ENCODE results near the gene LCE4A. TPM values are rescaled to one million over a fixed set of nuclear protein-coding genes. Genes with fewer than 3 reads are reported as not detected.

The LCE4A gene
- total and polyA plus RNA-seq, 9 of the 15 experiments (the other 6 are each of a cell fraction or from before 2014, with no cell fraction given), result not detected

DNA sequence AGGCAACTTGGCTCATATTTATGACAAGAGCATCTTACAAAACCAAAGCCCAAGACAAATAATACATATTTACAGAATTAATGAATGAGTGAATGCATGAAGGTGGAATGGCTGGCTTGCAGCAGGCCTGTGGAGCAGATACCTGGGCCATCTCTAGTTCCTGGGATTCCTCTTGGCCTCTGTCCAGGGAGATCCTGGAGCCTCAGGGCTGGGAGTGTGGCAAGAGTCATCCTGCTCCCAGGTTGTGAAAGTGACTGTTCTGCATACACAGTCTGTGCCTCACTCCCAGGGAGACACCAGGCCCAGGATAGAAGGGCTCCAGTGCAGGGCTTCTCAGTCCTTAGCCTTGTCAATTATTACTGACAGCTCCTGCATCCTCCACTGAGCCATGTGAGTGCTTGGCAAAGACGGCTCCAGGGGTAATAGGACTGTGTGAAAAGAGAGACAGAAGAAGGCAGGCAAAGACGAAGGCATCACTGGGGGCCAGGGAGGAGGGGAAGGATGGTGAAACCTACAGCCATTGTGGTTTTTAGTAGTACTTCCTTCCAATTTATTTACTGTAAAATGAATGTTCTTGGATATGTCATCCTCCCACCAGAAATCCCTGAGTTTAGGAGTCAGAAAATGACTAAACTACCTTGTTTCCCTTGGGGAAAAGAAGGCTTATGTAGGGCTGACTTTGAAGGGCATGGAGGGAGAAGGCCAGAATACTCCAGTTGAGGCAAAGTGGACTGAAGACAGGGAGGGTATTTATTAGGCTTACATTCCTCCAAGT, 35.6 kb downstream of the LCE4A start:
- CTCF ChIA-PET (ENCODE audit: low intra/inter-chr PET ratio), result no interaction called here
- ATAC-seq, result no peak
- no peak overlapping the region for H3K27ac ChIP-seq (ENCODE audit: extremely low read depth, low read depth, low read length)
- 0% methylated on average over 2 of the region's 2 CpGs for WGBS (ENCODE audit: insufficient coverage, low coverage, missing lambda C conversion rate)
- H3K4me1 ChIP-seq (replicated peaks in 1 of 2; ENCODE audit: control insufficient read depth in 2 of 2, insufficient read depth in 2 of 2, low read length in 2 of 2), result no peaks in the 10 kb centered on the region
- no TSS peak for BruUV-seq (replicated peaks)
- H3K4me3 ChIP-seq, result no peak overlapping the region
- no peaks in the 10 kb centered on the region for H3K9me3 ChIP-seq (replicated peaks; ENCODE audit: control insufficient read depth, insufficient read depth, low read depth, low read length)
- H4K20me1 ChIP-seq (replicated peaks; ENCODE audit: control insufficient read depth, insufficient read depth, low read length), result no peaks in the 10 kb centered on the region
- H3K36me3 ChIP-seq (ENCODE audit: control insufficient read depth, insufficient read depth, low read length), result no peaks in the 10 kb centered on the region
- in situ Hi-C loops (cut with MboI), result no loop called here
- H3K9ac ChIP-seq (ENCODE audit: insufficient read depth in 1 of 2, low read depth in 2 of 2, low read length in 2 of 2), result no peak overlapping the region
- FAIRE-seq, result no peak
- no peak overlapping the region for H2AFZ ChIP-seq (ENCODE audit: low read depth, low read length)
- DNase-seq (ENCODE audit: extremely low read depth in 1 of 4, low spot score in 3 of 4), result no peak
- H3K79me2 ChIP-seq (ENCODE audit: control insufficient read depth, insufficient read depth, low read length), result no peaks in the 10 kb centered on the region
- H3K9me1 ChIP-seq (ENCODE audit: control insufficient read depth, insufficient read depth, low read length), result no peaks in the 10 kb centered on the region
- no peaks in the 10 kb centered on the region for H3K27me3 ChIP-seq (ENCODE audit: control insufficient read depth in 2 of 2, insufficient read depth in 2 of 2, low read length in 2 of 2)
- intact Hi-C loops (cut with micrococcal nuclease), result loop anchor here (10.0 kb wide), 1 partner anchor 89 kb away; no protein-coding TSS in a partner anchor
- POLR2A ChIA-PET, result no interaction called here
- no peak overlapping the region for H3K4me2 ChIP-seq (ENCODE audit: insufficient read depth, low read length)
- TF ChIP-seq PRMT5 (CRISPR knock-in tag; IDR thresholded peaks at IDR 0.05), result no peak
- TF ChIP-seq DDX20 (tag; IDR thresholded peaks at IDR 0.05; ENCODE audit: low read depth), result no peak
- TF ChIP-seq ZNF57 (CRISPR knock-in tag; IDR thresholded peaks at IDR 0.05), result no peak
- TF ChIP-seq ZKSCAN8 (CRISPR knock-in tag; IDR thresholded peaks at IDR 0.05), result no peak
- TF ChIP-seq ZNF780A (CRISPR knock-in tag; IDR thresholded peaks at IDR 0.05), result no peak
- TF ChIP-seq ZNF217 (CRISPR knock-in tag; IDR thresholded peaks at IDR 0.05), result no peak
- TF ChIP-seq CSDE1 (IDR thresholded peaks at IDR 0.05), result no peak
- TF ChIP-seq FOXJ3 (CRISPR knock-in tag; IDR thresholded peaks at IDR 0.05), result no peak

Measured in K562 (cell line).